ENCODE data around the gene NSG1.
A peak's percentile ranks its signal among the peaks of the same experiment; 100 is the strongest.

Gene NSG1

DNA sequence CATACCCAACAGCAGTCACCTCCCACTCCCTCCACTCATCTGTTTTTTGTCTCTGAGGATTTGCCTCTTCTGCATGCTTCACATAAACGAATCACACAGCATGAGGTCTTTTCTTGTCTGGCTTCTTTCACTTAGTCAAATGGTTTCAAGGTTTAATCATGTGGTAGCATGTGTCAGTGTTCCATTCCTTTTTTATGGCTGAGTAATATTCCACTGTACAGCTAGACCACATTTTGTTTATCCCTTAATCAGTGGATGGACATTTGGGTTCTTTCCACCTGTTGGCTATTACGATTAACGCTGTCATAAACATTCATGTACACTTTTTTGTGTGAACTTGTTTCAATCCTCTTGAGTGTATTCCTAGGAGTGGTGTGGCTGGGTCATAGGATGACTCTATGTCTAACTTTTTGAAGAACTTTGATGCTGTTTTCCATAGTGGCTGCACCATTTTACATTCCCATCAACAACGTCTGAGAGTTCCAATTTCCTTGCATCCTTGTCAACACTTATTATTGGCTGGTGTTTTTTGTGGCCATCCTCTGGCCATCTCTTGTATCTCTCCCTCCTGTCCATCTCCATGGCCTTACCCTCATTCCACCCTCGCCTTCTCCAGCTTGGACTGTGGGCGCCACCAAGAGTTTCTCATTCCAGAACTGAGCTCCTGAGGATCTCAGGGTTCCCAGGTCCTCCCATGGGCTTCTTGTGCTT, 12.4 kb upstream of the NSG1 start:
- no peak for DNase-seq

DNA sequence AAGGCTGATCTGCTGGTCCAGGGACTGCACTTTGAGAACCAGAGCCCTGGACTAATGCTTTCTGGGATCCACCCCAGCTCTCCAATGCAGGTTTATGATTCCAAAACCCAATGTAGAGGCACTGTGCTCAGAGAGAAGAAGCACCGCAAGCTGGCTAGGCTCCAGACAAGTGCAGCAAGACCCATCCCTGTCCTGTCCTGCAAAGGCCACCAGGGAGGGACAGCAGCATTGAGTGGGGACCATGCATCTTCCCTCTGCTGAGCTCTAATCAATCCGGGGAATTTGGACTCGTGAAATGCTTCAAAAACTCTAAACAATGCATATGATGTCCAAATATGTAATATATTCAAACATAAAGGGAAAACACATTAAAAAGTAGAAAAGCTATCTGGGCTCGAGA, 10.8 kb upstream of the NSG1 start:
- no peak for DNase-seq

DNA sequence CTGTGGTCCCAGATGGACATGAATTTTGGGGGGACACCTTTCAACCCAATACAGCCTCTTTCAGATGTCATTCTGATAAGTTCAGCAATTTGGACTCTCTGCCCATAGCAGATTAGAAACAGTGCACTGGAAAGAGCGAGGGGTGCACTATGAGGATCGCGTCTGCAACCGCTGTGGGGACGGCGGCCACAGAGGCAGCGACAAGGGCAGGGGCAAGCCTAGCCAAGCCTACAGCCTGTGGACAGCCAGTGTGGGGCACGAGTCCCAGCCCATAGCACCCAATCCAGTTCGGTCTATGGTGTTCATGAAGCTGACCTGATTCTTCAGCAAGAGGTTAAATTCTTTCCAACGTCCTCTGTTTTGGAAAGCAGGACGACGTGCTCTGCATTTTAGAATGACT, 9.7 kb upstream of the NSG1 start:
- DNase-seq: no peak

DNA sequence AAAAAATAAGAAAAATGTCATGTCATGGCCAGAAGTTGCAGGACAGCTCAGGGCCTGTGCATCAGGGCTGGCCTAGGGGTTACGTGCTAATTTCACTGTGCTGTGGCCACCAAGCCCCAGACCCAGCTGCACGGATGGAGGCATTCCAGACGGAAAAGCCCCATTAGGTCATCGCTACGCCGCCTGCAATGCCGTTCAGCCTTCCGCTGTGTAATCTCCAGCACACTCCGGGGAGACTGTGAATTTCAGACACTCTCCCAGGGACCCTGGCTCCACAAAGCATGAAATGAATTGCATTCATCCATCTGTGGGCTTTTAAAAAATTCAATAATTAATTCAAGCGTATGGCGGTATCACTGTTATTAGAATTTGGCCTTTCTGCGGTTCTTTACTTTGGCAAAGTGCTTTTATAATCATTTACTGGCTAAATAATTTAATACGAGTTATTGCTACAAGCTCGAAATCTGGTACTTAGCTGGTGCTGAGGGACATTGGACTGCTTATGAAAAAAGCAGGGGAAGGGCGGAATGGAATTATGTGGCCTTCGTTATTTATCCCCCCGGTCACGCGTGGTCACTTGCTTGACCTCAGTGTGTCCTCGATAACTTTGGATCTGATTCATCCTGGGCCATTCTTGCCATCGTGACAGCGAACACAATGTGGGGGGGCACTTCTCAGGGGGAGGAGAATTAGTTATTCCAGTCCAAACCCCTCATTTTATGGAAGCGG, 9.0 kb upstream of the NSG1 start:
- DNase-seq: no peak

DNA sequence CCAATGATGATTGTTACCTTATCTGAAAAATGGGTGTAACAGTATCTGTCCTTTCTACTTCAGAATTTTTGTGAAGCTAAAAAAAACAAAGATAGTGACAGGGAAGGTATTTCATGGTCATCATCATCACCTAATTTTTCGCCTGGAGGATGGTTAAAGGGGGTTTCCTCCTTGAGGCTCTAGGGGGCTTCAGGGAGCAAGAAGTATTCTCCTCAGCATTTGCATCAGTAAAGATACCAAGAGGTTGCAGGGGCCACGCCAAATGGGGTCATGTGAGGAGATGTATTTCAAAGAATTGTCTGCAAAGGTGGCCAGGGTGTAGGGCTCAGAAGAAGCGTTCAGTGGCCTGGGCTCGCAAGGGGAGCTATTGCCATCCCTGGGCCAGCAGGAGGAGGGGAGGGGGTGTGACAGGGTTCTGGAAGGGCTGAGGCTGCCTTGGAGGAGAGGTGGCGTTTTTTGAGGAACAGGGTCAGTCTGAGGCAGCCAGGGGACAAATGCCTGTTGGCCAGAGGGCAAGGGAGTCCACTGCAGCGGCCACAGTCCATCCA, 7.3 kb upstream of the NSG1 start:
- no peak for DNase-seq

DNA sequence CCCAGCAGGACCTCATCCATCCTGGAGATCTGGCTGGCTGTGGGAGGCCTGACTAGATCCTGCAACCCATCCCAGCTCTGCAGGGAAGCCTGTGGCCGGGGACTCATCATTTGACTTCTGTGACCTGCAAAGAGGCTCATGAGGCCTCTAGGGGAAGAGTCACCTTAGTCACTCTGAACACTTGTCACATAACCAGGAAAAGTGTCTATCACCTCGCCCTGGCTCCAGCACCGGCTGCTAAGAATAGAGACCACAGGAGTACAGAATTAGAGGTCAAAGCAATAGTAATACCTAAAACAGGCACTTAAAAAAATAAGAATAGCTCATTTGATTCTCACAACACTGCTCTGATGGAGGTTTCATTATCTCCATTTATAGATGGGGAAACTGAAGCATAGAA, 3.8 kb upstream of the NSG1 start:
- DNase-seq: no peak

DNA sequence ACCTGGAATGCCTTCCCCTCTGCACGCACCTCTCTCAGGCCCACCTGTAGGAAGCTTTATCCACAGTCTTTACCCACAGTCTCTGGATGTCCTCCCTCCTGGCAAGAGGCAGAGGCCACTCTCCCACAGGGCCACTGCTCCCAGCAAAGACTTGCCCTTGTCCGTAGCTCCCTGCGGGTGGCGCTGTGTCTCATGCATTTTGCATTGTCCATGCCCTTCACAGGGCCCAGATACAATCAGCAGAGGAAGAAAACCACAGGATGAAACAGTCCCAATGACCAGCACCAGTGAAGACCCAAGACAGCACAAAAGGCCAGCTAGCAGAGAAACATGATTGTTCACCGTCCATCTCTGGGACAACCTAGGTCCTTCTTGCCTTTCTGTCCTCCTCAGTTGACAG, 2.1 kb upstream of the NSG1 start:
- DNase-seq: peak; percentile 4

DNA sequence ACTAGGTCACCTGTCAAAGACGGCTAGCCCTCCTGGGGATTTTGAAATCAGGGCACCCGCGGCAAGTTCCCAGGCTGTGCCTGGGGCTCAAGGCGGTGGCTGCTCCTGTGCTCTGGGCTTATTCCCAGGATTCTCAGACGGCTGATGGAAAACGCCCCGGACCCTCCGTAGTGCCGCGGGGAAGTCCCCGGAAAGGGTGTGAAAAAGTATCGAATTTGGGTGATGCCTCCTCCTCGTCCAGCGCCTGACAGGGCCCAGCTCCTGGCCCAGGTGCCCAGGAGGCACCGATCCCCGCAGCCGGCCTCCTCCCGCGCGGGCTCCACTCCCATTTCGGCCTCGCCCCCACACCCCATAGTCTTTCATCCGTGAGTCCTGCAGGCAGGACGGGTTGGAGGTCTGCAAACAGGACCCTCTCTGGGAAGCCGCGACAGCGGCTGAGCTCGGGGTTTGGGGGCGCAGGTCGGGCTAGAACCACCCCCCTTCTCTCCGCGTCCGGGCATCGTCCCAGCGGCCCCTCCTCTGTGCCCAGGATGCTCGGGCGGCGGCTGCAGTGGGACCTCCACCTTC, 1.1 kb upstream of the NSG1 start:
- DNase-seq: no peak

DNA sequence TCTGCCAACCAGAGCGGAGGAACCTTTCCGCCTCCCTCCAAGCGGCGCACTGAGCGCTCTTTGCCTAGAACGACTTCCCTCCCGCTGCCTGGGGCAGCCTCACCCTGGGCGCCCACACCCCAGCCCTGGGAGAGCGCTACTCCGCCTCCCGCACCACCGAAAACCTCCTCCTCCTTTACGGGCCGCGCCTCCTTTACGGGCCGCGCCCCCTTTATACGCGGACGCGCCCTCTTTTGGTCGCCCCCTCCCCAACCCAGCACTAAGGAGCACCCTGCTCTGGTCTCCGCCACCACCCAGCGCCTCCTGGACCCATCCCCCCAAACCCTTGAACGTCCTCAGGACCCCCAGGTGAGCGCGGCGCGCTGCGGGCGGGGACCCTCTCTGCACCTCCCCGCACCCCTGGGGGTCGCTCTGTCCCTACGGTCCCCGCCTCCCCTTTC, 586 bp upstream of the NSG1 start:
- DNase-seq: peak; percentile 6

DNA sequence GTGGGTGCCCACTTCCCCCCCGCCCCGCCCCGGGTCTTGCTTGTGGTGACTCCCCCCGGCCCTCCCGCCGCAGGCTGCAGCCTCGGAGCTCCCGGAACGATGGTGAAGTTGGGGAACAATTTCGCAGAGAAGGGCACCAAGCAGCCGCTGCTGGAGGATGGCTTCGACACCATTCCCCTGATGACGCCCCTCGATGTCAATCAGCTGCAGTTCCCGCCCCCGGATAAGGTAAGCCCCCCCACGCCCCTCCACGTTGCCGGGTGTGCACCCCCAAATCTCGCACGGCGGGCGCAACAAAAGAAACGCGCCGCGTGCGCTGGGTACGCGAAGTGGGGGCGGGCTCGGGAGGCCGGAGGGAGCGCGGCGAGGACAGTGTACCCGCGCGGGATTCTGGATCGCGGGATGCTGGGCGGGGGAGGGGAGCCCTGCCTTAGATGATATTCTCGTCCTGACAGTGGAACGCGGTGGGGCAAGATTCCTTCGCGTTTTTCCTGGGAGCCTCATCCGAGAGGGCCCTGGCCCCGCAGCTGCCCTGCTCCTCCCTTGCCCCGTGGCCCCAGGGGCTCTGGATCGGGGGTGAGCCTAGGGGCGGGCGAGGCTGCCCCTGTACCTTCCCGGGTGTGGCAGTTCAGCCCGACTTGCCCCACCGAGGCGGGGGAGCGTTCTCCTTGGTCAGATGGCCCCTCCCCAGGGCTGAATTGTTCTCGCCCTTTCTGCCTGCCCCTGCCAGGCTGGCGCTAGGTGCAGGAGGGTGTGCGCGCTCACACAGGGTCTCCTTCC, 819 bp downstream of the NSG1 start:
- no peak for DNase-seq

DNA sequence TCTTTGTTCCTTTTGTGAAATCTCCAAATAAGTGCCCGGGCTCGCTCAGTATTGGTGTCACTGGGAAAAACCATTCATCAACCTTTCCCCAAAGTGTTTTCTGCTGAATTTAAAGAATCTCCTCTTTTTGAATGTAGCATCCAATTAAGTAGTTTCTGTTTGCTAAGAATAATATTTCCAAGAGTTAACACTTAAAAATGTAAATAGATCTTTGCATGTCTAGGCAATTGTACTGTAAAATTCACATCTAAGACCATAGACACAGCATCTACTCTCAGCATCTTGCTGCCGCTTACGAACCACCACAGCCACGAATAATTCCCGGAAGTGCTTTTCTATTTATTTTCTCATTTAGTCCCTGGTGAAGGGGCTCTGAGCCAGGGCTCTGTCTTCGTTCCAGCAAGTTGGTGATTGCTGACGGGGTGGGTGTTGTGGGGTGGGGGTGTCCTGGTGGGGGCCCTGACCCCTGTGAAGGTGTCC, 1.4 kb downstream of the NSG1 start:
- DNase-seq: no peak

DNA sequence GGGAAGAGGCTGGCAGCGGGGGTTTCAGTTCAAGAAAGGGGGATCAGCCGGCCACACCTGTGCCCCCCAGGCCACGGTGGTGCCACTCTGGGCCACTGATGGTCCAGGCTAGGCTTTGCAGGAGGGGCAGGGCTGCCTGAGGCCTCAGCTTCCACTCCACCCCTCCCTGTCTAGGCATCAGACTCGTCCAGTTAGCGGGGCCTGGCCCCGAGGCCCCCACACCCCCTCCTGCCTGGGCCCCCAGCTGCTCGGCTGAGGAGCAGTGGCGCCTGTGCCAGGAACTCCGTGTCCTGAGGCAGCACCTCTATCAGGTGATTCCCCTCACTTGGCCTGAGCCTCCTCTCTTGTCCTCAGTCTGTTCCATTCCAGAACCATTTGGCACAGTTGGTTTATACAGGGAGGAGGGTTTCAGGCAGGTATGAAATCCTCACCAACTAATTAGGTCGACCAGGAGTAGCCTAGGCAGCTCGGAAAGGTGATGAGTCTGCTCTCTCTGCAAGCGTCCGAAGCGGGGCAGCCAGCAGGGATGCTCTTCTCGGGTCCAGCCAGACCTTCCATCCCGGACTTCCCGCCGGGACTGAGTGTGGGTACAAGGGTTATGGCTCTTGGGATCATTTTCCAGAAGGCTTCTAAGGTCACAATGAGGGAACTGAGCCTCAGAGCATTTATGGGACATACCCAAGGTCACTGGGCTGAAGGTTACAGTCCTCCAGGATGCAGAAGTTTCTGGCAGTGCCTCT, 2.1 kb downstream of the NSG1 start:
- no peak for DNase-seq

DNA sequence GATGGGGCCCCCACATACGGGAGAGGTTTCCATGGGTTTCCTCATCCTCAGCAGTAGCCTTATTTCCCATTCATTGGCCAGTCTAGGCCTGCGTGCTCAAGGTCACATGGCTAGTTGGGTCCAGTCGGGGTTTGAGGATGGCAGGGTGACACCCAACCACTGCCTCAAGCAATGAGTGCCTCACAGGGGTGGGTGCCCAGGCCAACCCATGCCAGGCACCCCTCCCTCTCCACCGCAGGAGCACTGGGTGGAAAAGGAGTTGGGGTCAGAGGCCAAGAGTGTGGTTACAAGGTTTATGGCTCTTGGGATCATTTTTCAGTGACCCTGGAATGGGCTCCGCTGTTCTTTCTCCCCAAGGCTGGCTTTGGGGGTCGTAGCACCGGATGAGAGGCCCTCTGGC, 3.1 kb downstream of the NSG1 start:
- no peak for DNase-seq

DNA sequence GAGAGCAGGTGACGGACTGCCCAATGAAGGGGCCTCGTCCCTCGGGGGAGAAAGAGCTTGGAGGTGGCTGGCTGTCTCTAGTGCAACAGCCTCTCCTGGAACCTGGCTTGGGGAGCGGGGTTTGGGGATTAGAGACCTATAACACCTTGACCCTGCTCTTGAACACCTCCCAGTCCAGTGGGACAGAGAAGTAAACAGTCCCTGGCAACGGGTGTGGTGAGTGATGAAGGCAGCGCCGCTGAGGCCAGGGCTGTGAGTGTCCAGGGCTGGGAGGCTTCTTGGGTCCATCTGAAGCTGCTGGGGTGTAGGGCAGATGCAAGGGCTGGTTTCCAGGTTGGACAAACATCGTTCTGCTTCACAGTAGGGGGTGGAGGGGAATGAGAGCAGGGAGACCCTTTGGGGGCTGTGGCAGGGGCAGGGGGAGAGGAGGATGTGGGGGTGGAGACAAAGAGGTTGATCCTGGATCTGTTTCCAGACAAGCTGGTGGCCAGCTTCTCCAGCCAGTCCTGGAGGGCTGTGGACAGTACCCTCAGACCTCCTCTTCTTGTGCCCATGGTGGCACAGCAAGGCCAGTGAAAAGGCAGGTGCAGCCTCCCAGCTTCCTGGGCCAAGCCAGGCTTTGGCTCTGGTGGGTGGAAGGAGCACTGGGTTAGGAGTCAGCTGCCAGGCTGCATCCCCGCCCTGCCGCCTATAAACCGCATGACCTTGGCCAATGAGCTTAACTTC, 3.8 kb downstream of the NSG1 start:
- no peak for DNase-seq

DNA sequence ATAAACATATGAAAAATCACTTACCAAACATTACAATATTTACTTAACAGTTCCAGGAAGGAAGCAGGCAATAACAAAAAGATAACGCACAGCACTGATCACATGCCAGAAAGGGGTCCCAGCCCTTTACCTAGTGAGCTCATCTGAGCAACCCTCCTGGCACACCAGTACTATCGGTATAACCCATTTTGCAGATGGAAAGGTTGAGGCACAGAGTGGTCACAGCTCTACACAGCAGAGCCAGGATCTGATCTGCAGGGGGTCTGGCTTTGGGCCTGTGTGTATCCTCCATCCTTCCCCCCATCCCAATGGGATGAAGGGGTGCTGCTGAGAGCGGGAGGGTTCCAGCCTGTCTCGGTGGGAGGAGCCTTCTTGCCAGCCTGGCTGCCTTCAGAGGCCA, 5.0 kb downstream of the NSG1 start:
- no peak for DNase-seq

DNA sequence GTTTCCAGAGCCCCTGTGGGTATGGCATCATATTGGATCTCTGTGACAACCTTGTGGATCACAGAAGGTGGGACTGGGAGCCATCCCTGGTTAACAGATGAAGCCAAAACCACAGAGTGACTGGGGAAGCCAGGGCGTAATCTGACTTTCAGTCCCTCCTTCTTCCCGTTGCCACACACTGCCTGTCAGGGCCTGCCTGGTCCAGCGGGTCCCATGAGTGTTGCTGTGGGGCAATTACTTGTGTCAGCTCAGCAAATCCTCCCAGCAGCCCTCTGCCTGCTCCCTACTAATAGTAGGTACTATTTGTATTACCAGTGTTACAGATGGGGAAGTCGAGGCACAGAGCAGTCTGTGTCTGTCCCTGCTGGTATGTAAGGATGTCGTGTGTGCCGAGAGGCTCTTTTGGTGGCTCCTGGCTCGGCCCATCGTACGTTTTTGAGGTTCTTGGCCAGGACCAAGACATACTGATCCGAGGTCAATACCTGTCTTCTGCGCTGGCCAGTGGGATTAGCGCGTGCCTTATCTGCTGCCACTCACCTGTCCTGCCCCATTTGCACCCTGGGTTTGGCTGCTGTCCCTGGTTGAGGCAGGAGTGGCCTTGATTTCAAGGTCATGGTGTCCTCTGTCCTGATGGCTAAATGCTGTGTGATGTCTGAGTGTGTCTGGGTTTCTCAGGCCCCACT, 5.7 kb downstream of the NSG1 start:
- no peak for DNase-seq

DNA sequence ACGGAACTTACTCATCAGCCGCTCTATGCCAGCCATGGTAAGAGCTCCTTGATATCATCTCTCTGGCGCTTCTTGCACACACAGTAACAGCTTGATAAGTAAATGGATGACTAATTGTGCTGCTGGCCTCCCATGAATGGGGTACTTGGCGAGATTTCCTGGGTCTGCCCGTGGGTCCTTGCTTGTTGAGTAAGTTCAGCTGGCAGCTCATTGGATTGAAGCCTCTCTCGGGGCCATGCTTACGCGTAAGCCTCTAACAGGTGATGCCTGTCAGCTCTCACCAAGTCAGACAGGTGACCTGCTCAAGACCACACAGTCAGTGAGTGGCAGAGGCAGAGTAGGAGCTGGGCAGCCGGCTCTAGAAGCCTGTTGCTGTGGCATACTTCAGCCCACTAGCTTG, 7.7 kb downstream of the NSG1 start:
- DNase-seq: no peak

DNA sequence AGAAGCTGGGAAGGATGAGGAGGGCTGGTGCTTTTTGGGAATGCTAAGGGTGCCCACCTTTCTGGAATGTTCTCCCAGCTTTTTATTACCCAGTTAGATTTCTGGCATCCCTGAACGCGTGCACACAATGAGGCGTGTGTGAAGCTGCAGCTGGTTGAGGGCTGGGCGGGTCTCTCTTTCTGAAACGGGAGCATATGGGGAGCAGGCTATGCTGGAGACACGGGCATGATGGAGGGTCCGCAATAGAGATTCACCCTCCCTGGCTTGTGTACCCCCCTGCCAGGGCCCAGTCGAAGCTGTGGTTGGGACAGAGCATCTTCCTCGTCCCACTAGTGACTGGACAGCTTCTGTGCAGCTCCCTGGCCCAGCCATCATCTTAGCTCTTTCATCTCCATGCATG, 8.5 kb downstream of the NSG1 start:
- no peak for DNase-seq

DNA sequence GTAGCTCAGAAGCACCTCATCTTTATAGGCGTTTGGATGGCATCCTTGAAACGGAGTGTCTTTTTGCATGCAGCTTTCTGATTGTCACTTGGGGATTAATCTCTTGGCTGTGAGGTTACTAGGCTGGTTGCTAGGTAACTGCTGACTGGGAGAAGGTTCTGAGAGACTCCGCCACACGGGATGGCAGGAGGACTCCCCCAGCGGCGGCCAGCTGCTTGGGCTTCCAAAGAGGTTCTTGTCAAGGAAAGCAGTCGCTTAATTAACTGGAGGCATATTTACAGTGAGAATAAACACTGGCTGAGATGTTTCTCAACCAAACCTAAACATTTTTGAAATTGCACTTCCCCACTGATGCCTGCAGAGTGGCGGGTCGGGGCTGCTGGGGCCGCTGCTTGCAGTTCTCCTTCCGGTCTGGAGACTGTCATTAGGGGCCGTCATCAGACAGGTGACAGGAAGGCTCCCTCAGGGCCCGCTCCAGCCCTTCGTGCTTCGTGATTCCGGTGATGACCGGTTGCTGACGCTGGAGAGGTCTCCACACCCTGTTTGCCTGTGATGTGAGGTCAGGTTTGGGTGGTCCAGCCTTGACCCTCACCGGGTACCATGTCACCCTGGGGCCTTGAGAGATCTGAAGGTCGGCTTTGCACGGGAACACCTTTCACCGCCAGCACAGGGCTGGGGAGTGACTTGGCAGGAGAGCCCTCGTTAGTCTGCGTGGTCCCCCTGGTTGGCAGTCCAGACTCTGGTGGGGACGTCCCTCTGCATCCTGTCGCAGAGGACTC, 9.1 kb downstream of the NSG1 start:
- peak; percentile 14 for DNase-seq
